Aorta (tissue), 5 donors: ENCODE data around the gene ITGA7. TPM values are rescaled to one million over a fixed set of nuclear protein-coding genes. Genes with fewer than 3 reads are reported as not detected.

Experiments used
- ATAC-seq: fragments of 200-7000 bp; cut with Tn5 transposase; one replicate; pipeline ENCODE4 v1.9.1; 2022; ENCODE audit warnings: moderate library complexity; ENCODE audit not compliant: low FRiP score
- DNase-seq, 2 donors: peaks; one replicate each; pipeline ENCODE4 v3.0.0-alpha.2; 2020
- H3K27ac ChIP-seq, 2 donors: one replicate each; pipeline ENCODE4 v1.5.1; 2013; ENCODE audit warnings: low read length in 2 of 2, mild to moderate bottlenecking in 2 of 2, moderate library complexity in 2 of 2, control low read depth in 1 of 2, inconsistent platforms in 1 of 2, low read depth in 1 of 2
- H3K27me3 ChIP-seq, 2 donors: one replicate each; pipeline ENCODE4 v1.6.1; 2013; ENCODE audit warnings: control low read depth in 1 of 2, low read length in 1 of 2, mild to moderate bottlenecking in 1 of 2, moderate library complexity in 1 of 2; ENCODE audit not compliant: insufficient read depth in 2 of 2, control insufficient read depth in 1 of 2
- H3K36me3 ChIP-seq, 2 donors: one replicate each; pipeline ENCODE4 v1.6.1; 2013; ENCODE audit warnings: control low read depth in 1 of 2, low read length in 1 of 2, mild to moderate bottlenecking in 1 of 2; ENCODE audit not compliant: insufficient read depth in 2 of 2, control insufficient read depth in 1 of 2
- H3K4me1 ChIP-seq, 2 donors: one replicate each; pipeline ENCODE4 v1.6.1; 2013; ENCODE audit warnings: low read length in 2 of 2, control low read depth in 1 of 2, mild to moderate bottlenecking in 1 of 2, moderate library complexity in 1 of 2; ENCODE audit not compliant: insufficient read depth in 2 of 2, control insufficient read depth in 1 of 2
- H3K4me3 ChIP-seq, 2 donors: one replicate each; pipeline ENCODE4 v1.5.1; 2013; ENCODE audit warnings: low read length in 2 of 2, control low read depth in 1 of 2, mild to moderate bottlenecking in 1 of 2
- H3K9me3 ChIP-seq: one replicate; pipeline ENCODE4 v1.6.1; 2013; ENCODE audit warnings: mild to moderate bottlenecking, low read length; ENCODE audit not compliant: control insufficient read depth
- WGBS, 2 donors: extraction: QIAGEN DNeasy Blood & Tissue Kit; methylation state at CpG; one replicate each; pipeline ENCODE4 v1.1.7; 2013; 5-methylcytosine and 5-hydroxymethylcytosine counted together
- intact Hi-C, 2 donors: fragments of 100-400 bp; cut with DNase I; formaldehyde crosslinking; loops; one replicate each; pipeline versions ENCODE4 v1.14.2 to v1.15.0; 2022
- polyA plus RNA-seq, 2 donors: library from polyadenylated mRNA; stranded (reverse); fragments of 200-250 nt; gene quantifications; one replicate each; pipeline ENCODE4 v1.2.3, GENCODE V29; 2013
- total RNA-seq, 2 donors: library from RNA; stranded (reverse); fragmentation: NEBNext Ultra II Directional; extraction: Animal tissue kit (Norgen Biotek cat#: 25700); gene quantifications; one replicate each; pipeline ENCODE4 v1.2.1, GENCODE V29; 2021
- donor health status: healthy with polysubstance abuse.
- donor health status: Bipolar disorder and iron deficiency.
- donor health status: DM: no; HTN: no; CAD: no.
- donor health status: DM: no; HTN: no; CAD: no.
- donor health status: DM: yes; HTN: yes; CAD: no.

The ITGA7 gene
- total and polyA plus RNA-seq, 4 donors = 76.1 to 747 (median 548) TPM

GRCh38 chr12:55644591-55644990 is 63.1 kb downstream of the ITGA7 start:
- Histone ChIP-seq H3K9me3 (no peaks in the 10 kb centered on the region), H3K27me3 (no peaks in the 10 kb centered on the region), H3K36me3 (no peaks in the 10 kb centered on the region), H3K27ac (no peak overlapping the region), H3K4me1 (no peaks in the 10 kb centered on the region), H3K4me3 (no peak overlapping the region)
- 92 to 96% methylated on average over 1 of the region's 1 CpG for WGBS, 2 donors
- intact Hi-C loops = no loop called here
- ATAC-seq = no peak
- no peak for DNase-seq

GRCh38 chr12:55642669-55643068 is 65.0 kb downstream of the ITGA7 start:
- Histone ChIP-seq H3K27me3 (no peaks in the 10 kb centered on the region), H3K27ac (no peak overlapping the region), H3K4me1 (no peaks in the 10 kb centered on the region), H3K4me3 (no peak overlapping the region), H3K9me3 (no peaks in the 10 kb centered on the region), H3K36me3 (no peaks in the 10 kb centered on the region)
- intact Hi-C loops = no loop called here
- 75 to 79% methylated on average over 7 of the region's 7 CpGs for WGBS, 2 donors
- ATAC-seq = no peak
- DNase-seq = no peak

GRCh38 chr12:55642267-55642666 is 65.4 kb downstream of the ITGA7 start:
- no peak overlapping the region for H3K27ac ChIP-seq
- no peak for ATAC-seq
- 46 to 76% methylated on average over 2 of the region's 2 CpGs for WGBS, 2 donors

GRCh38 chr12:55641595-55641994 is 66.1 kb downstream of the ITGA7 start:
- no peaks in the 10 kb centered on the region for H3K36me3 ChIP-seq
- H3K4me3 ChIP-seq = no peak overlapping the region
- 74% methylated on average over 7 of the region's 7 CpGs for WGBS, 2 donors
- DNase-seq = no peak
- no peaks in the 10 kb centered on the region for H3K4me1 ChIP-seq
- H3K27ac ChIP-seq = no peak overlapping the region
- no peak for ATAC-seq
- H3K27me3 ChIP-seq = no peaks in the 10 kb centered on the region
- intact Hi-C loops = no loop called here
- H3K9me3 ChIP-seq = no peaks in the 10 kb centered on the region

More at GRCh38 chr12:55642267-55642666, 65.4 kb downstream of the ITGA7 start:
- Histone ChIP-seq H3K36me3 (no peaks in the 10 kb centered on the region), H3K4me1 (no peaks in the 10 kb centered on the region), H3K27me3 (no peaks in the 10 kb centered on the region), H3K9me3 (no peaks in the 10 kb centered on the region), H3K4me3 (no peak overlapping the region)
- intact Hi-C loops = no loop called here
- DNase-seq = no peak

GRCh38 chr12:55637467-55637866 is 70.2 kb downstream of the ITGA7 start:
- intact Hi-C loops = no loop called here
- DNase-seq = no peak
- 91 to 93% methylated on average over 15 of the region's 15 CpGs for WGBS, 2 donors

GRCh38 chr12:55636853-55637252 is 70.9 kb downstream of the ITGA7 start, which contains the start of gene OR10P1:
OR10P1 (plus strand) TSS chr12:55636892; CDS start chr12:55636892, 0 bp downstream.
- intact Hi-C loops = no loop called here
- H3K27ac ChIP-seq = no peak within 1 kb of the TSS
- ATAC-seq (no peak), DNase-seq (no peak)
- H3K4me1 ChIP-seq = no peaks in the 10 kb centered on the region
- H3K27me3 ChIP-seq = no peaks in the 10 kb centered on the region
- no peak within 1 kb of the TSS for H3K4me3 ChIP-seq
- no peaks in the 10 kb centered on the region for H3K9me3 ChIP-seq
- WGBS, 2 donors = 84 to 94% methylated on average over 6 of the region's 6 CpGs
- no peaks in the 10 kb centered on the region for H3K36me3 ChIP-seq

More at GRCh38 chr12:55637467-55637866, 70.2 kb downstream of the ITGA7 start:
- Histone ChIP-seq H3K27ac (no peak overlapping the region), H3K27me3 (no peaks in the 10 kb centered on the region), H3K4me3 (no peak overlapping the region), H3K36me3 (no peaks in the 10 kb centered on the region), H3K9me3 (no peaks in the 10 kb centered on the region), H3K4me1 (no peaks in the 10 kb centered on the region)
- ATAC-seq = no peak

- no peak for DNase-seq
- H3K27ac ChIP-seq = no peak overlapping the region
- WGBS, 2 donors = 93 to 95% methylated on average over 6 of the region's 6 CpGs
- H3K27me3 ChIP-seq = no peaks in the 10 kb centered on the region
- H3K4me1 ChIP-seq = no peaks in the 10 kb centered on the region
- H3K36me3 ChIP-seq = no peaks in the 10 kb centered on the region
- no peaks in the 10 kb centered on the region for H3K9me3 ChIP-seq
- H3K4me3 ChIP-seq = no peak overlapping the region
- intact Hi-C loops = no loop called here
- ATAC-seq = no peak
Observed at GRCh38 chr12:55636116-55636655, 71.5 kb downstream of the ITGA7 start.

Other genes starting within 250 kb of the ITGA7 start
- gene OR6C70, start 237.8 kb downstream of the ITGA7 start, total RNA-seq = not detected
- not detected for gene OR6C70, start 237.8 kb downstream of the ITGA7 start, polyA plus RNA-seq
- gene OR6C68, start 215.5 kb downstream of the ITGA7 start, total RNA-seq = not detected
- not detected for gene OR6C68, start 215.5 kb downstream of the ITGA7 start, polyA plus RNA-seq
- gene OR6C4, start 158.3 kb downstream of the ITGA7 start, total RNA-seq = not detected
- gene OR6C4, start 158.3 kb downstream of the ITGA7 start, polyA plus RNA-seq = not detected
- not detected for gene OR2AP1, start 135.4 kb downstream of the ITGA7 start, total RNA-seq
- not detected for gene OR2AP1, start 135.4 kb downstream of the ITGA7 start, polyA plus RNA-seq
- gene OR10P1, start 71.0 kb downstream of the ITGA7 start, total RNA-seq = not detected
- not detected for gene OR10P1, start 71.0 kb downstream of the ITGA7 start, polyA plus RNA-seq
- 100 to 1,000 TPM in 1 of 2 donors, 10 to 100 TPM in 1; 87.3 to 115 TPM for gene BLOC1S1, start 8.1 kb upstream of the ITGA7 start, total RNA-seq
- gene BLOC1S1, start 8.1 kb upstream of the ITGA7 start, polyA plus RNA-seq = 100 to 1,000 TPM; 248 to 351 TPM
- 10 to 100 TPM; 21.9 to 51.1 TPM for gene RDH5, start 12.5 kb upstream of the ITGA7 start, total RNA-seq
- 10 to 100 TPM; 16.7 to 49.4 TPM for gene RDH5, start 12.5 kb upstream of the ITGA7 start, polyA plus RNA-seq
- gene CD63, start 21.1 kb upstream of the ITGA7 start, total RNA-seq = 1,000 to 10,000 TPM; 1,107 to 1,135 TPM
- 1,000 to 10,000 TPM; 1,323 to 1,532 TPM for gene CD63, start 21.1 kb upstream of the ITGA7 start, polyA plus RNA-seq
- gene GDF11, start 35.2 kb upstream of the ITGA7 start, total RNA-seq = 1 to 10 TPM; 6.6 to 9.4 TPM
- gene GDF11, start 35.2 kb upstream of the ITGA7 start, polyA plus RNA-seq = 1 to 10 TPM; 3.0 to 4.2 TPM
- 10 to 100 TPM; 48.3 to 51.8 TPM for gene SARNP, start 109.8 kb upstream of the ITGA7 start, total RNA-seq
- gene SARNP, start 109.8 kb upstream of the ITGA7 start, polyA plus RNA-seq = 100 to 1,000 TPM in 1 of 2 donors, 10 to 100 TPM in 1; 88.9 to 123 TPM
- 10 to 100 TPM; 23.6 to 34.6 TPM for gene ORMDL2, start 110.1 kb upstream of the ITGA7 start, total RNA-seq
- gene ORMDL2, start 110.1 kb upstream of the ITGA7 start, polyA plus RNA-seq = 10 to 100 TPM; 32.5 to 37.4 TPM
- gene DNAJC14, start 121.7 kb upstream of the ITGA7 start, total RNA-seq = 10 to 100 TPM; 22.6 to 24.6 TPM
- gene DNAJC14, start 121.7 kb upstream of the ITGA7 start, polyA plus RNA-seq = 10 to 100 TPM; 11.9 to 12.3 TPM
- gene MMP19, start 135.0 kb upstream of the ITGA7 start, total RNA-seq = 100 to 1,000 TPM in 1 of 2 donors, 10 to 100 TPM in 1; 26.4 to 144 TPM
- 10 to 100 TPM in 1 of 2 donors, 1 to 10 TPM in 1; 8.9 to 94.4 TPM for gene MMP19, start 135.0 kb upstream of the ITGA7 start, polyA plus RNA-seq
- 10 to 100 TPM; 21.9 to 23.5 TPM for gene PYM1, start 220.0 kb upstream of the ITGA7 start, total RNA-seq
- gene PYM1, start 220.0 kb upstream of the ITGA7 start, polyA plus RNA-seq = 10 to 100 TPM; 28.9 to 40.2 TPM
- gene DGKA, start 223.3 kb upstream of the ITGA7 start, total RNA-seq = 10 to 100 TPM; 74.1 to 86.5 TPM
- 10 to 100 TPM; 41.4 to 85.6 TPM for gene DGKA, start 223.3 kb upstream of the ITGA7 start, polyA plus RNA-seq